AG04450 (cell line): ENCODE results near the gene NCOA3. TPM values are rescaled to one million over a fixed set of nuclear protein-coding genes. Genes with fewer than 3 reads are reported as not detected.

Experiments used
- CTCF ChIA-PET: fragments of 300-600, 350-600 bp; formaldehyde crosslinking; extraction: SDS; loops from one replicate; lab custom pipeline; 2022; ENCODE audit warnings: antibody characterized with exemption, inconsistent platforms; lab: Charles Lee
- POLR2A ChIA-PET: fragments of 350-600 bp; formaldehyde crosslinking; extraction: SDS; loops from one replicate; lab custom pipeline; 2021; ENCODE audit warnings: antibody characterized with exemption, inconsistent platforms; lab: Yijun Ruan, JAX
- DNase-seq: peaks from one replicate; pipeline ENCODE4 v3.0.0-alpha.2; 2011; ENCODE audit warnings: low read depth, low spot score
- H3K27ac ChIP-seq: one replicate; pipeline ENCODE4 v1.5.1; 2012; ENCODE audit warnings: low read depth, low read length, control low read depth
- H3K27me3 ChIP-seq: one replicate; pipeline ENCODE4 v1.6.0; 2012; ENCODE audit warnings: low read length; ENCODE audit not compliant: control insufficient read depth, insufficient read depth
- H3K4me3 ChIP-seq: 2 replicates; pipeline ENCODE4 v1.5.1; 2011; ENCODE audit warnings: mild to moderate bottlenecking, low read depth, low read length, control low read depth
- H3K9me3 ChIP-seq: 2 replicates; pipeline ENCODE4 v1.5.1; 2012; ENCODE audit warnings: low read length; ENCODE audit not compliant: control insufficient read depth, insufficient read depth
- CTCF ChIP-seq: IDR thresholded peaks from 2 replicates; pipeline ENCODE4 v1.5.1; 2011; ENCODE audit warnings: low read depth, low read length, control low read depth, inconsistent platforms
- polyA plus RNA-seq: library from polyadenylated mRNA; depleted of rRNA; stranded (reverse); fragments of >200 nt; gene quantifications from 2 replicates; pipeline ENCODE4 v1.2.3, GENCODE V29; 2011

Gene NCOA3
- polyA plus RNA-seq, 1 experiment = 25.4 TPM

DNA sequence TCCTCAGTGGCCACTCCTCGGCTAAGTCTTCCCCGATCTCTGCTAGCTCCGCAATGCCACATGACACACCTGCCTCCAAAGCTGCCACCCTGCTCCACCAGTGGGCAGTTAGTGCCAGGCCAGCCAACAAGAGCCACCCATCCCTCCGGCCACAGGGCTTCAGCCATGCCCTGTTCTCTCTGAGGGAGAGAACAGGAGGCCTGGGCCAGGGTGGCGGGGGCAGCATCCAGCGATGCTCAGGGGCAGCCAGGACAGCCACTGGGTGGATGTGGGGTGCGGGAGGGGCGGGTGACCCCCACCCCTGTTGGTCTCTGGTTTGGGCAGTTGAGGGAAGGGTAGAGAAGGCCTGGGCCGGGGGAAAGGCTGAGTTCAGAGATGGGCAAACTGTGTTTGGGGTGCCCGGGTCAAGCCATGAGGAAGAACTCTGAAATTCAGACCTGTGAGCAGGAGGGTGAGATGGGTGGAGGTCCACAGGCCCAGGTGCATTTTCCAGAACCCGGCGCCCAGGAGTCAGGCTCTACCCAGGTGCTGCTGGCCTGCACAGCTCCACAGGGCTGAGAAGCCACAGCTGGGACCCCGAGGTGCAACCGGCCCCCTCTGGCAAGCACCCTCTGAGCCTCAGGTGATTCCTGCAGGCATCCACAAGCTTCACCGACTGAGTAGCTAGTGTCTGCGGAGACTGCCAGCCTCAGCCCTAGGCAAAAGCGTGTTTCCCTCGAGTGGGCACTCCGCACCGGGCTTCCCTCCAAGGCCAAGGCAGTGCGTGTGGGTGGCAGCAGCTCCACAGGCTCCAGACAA lies 192.5 kb downstream of the NCOA3 start:
- ChIA-PET CTCF (interaction anchor here (1.3 to 1.4 kb wide), 2 partner anchors 31 to 927 kb away, joined by 5 to 8 read pairs; no protein-coding TSS in a partner anchor), POLR2A (interaction anchor here (0.5 kb wide), 1 partner anchor 1259 kb away, joined by 7 read pairs; no protein-coding TSS in a partner anchor)
- DNase-seq = no peak
- H3K27me3 ChIP-seq = no peaks in the 10 kb centered on the region
- no peak overlapping the region for H3K27ac ChIP-seq
- TF ChIP-seq CTCF = no peak
- peaks cover 29% of the 10 kb centered on the region for H3K9me3 ChIP-seq
- H3K4me3 ChIP-seq = no peak overlapping the region

- Histone ChIP-seq H3K9me3 (peaks cover 9% of the 10 kb centered on the region), H3K27me3 (peaks cover 3% of the 10 kb centered on the region), H3K4me3 (no peak overlapping the region), H3K27ac (no peak overlapping the region)
- TF ChIP-seq CTCF = no peak
- ChIA-PET POLR2A (no interaction called here), CTCF (no interaction called here)
- DNase-seq = no peak
Observed at GRCh38 chr20:47696856-47697255, 195.2 kb downstream of the NCOA3 start.

DNA sequence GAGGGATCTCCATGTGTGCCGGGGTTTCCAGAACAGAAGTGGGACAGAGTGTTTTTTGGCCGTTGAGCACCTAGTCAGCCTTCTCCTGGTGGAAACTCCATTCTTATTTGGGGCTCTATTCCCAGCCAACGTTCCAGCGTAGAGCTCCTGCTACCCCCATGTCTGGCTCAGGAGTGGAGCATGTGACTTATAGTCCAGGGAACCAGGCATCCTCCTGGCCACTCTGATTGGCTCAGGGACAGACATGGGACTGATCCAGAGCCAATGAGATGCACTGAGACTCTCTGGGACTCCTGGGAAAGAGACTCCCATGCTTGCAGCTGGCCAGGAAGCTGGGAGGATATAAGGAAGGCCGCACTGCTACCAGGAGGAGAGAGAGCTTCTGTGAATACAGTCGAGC lies 196.5 kb downstream of the NCOA3 start:
- no peak overlapping the region for H3K27ac ChIP-seq
- POLR2A ChIA-PET = no interaction called here
- CTCF ChIA-PET = no interaction called here
- no peak overlapping the region for H3K4me3 ChIP-seq
- peaks cover 3% of the 10 kb centered on the region for H3K27me3 ChIP-seq
- TF ChIP-seq CTCF = no peak
- H3K9me3 ChIP-seq = peaks cover 1% of the 10 kb centered on the region; the same call in 1 of the 2 replicates
- no peak for DNase-seq

DNA sequence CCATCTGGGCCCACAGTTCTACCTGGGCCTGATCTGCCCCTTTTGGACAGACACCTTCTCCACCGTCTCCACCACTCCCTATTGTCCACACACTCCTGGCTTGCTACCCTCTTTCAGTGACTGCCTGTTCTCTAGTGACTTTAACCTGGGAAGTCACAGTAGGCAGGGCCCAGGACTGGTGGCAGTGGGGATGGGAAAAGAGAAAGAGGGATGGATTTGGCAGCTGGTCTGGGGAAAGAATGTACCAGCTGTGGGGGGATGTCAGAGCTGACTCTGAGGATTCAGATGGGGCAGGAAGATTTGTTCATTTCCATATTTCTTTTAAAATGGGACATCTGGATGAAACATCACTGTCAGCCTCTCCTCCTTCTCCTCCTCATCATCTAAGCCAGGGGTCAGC lies 198.1 kb downstream of the NCOA3 start:
- TF ChIP-seq CTCF = no peak
- DNase-seq = no peak

DNA sequence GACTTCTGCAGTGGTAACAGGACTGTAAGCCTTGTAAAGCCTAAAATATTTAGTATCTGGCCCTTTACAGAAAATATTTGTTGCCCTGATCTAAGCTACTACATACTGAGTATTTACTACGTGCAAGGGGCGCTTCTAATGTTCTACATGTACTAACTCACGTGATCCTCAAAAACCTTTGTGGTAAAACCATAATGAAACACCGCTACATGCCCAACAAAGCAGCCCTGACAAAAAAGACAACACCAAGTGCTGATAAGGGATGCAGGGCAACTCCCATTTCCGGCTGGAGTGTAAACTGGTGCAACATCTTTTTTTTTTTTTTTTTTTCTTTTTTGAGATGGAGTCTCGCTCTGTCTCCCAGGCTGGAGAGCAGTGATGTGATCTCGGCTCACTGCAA lies 198.6 kb downstream of the NCOA3 start:
- H3K27ac ChIP-seq = no peak overlapping the region
- no peak for DNase-seq
- H3K4me3 ChIP-seq = no peak overlapping the region
- POLR2A ChIA-PET = no interaction called here
- TF ChIP-seq CTCF = no peak
- CTCF ChIA-PET = interaction anchor here (0.8 kb wide), 1 partner anchor 920 kb away, joined by 9 read pairs; no protein-coding TSS in a partner anchor
- H3K9me3 ChIP-seq = no peaks in the 10 kb centered on the region; the same call in 1 of the 2 replicates
- H3K27me3 ChIP-seq = peaks cover 3% of the 10 kb centered on the region

More for the DNA sequence above, 198.1 kb downstream of the NCOA3 start:
- H3K27ac ChIP-seq = no peak overlapping the region
- CTCF ChIA-PET = interaction anchor here (0.8 kb wide), 1 partner anchor 920 kb away, joined by 9 read pairs; no protein-coding TSS in a partner anchor
- H3K9me3 ChIP-seq = no peaks in the 10 kb centered on the region; the same call in 1 of the 2 replicates
- POLR2A ChIA-PET = no interaction called here
- no peak overlapping the region for H3K4me3 ChIP-seq
- peaks cover 3% of the 10 kb centered on the region for H3K27me3 ChIP-seq
